ENCODE data around the gene NAGLU. TPM values are rescaled to one million over a fixed set of nuclear protein-coding genes. Genes with fewer than 3 reads are reported as not detected.

Gene NAGLU
- total RNA-seq, 1 experiment from 2014 or later: 29.5 TPM

- intact Hi-C loops (cut with micrococcal nuclease): no loop called here
- ChIA-PET CTCF (interaction anchor here (0.6 to 1.0 kb wide), 3 partner anchors 11 to 341 kb away, joined by 3 to 4 read pairs (median 3); no protein-coding TSS in a partner anchor), POLR2A (interaction anchor here (0.8 to 2.4 kb wide), 25 partner anchors 9 to 570 kb away, joined by 3 to 38 read pairs (median 5); partner anchors contain the start of genes CAVIN1, CNP, COASY and HSD17B1)
- DNase-seq (ENCODE audit: unreplicated experiment): peak; percentile 74
- Mint-ChIP-seq H3K9me3 (ENCODE audit: unreplicated experiment) (no peaks in the 10 kb centered on the region), H3K27ac (ENCODE audit: low read depth, unreplicated experiment) (peak overlapping the region; percentile 87), H3K4me3 (ENCODE audit: unreplicated experiment) (peak overlapping the region; percentile 81), H3K4me1 (ENCODE audit: insufficient read depth, unreplicated experiment) (peaks cover 24% of the 10 kb centered on the region), H3K36me3 (ENCODE audit: insufficient read depth, unreplicated experiment) (peaks cover 24% of the 10 kb centered on the region), H3K27me3 (ENCODE audit: insufficient read depth, unreplicated experiment) (no peaks in the 10 kb centered on the region)
- no peak for TF ChIP-seq CTCF (IDR thresholded peaks at IDR 0.05; ENCODE audit: unreplicated experiment)
- TSS peak; percentile 33 for BruUV-seq (replicated peaks)
These were observed 523 bp downstream of the NAGLU start for GRCh38 chr17:42536372-42537155.

GRCh38 chr17:42537156-42537805 is 1.2 kb downstream of the NAGLU start:
- no peak for DNase-seq (ENCODE audit: unreplicated experiment)
- Mint-ChIP-seq H3K27me3 (ENCODE audit: insufficient read depth, unreplicated experiment) (no peaks in the 10 kb centered on the region), H3K9me3 (ENCODE audit: unreplicated experiment) (no peaks in the 10 kb centered on the region), H3K36me3 (ENCODE audit: insufficient read depth, unreplicated experiment) (peaks cover 29% of the 10 kb centered on the region), H3K27ac (ENCODE audit: low read depth, unreplicated experiment) (no peak overlapping the region), H3K4me3 (ENCODE audit: unreplicated experiment) (peak overlapping the region; percentile 81), H3K4me1 (ENCODE audit: insufficient read depth, unreplicated experiment) (peaks cover 24% of the 10 kb centered on the region)
- intact Hi-C loops (cut with micrococcal nuclease): no loop called here
- no peak for TF ChIP-seq CTCF (IDR thresholded peaks at IDR 0.05; ENCODE audit: unreplicated experiment)
- POLR2A ChIA-PET: interaction anchor here (0.9 to 2.4 kb wide), 11 partner anchors 17 to 215 kb away, joined by 3 to 38 read pairs (median 5); partner anchors contain the start of genes COASY, HSD17B1, MLX and PLEKHH3
- CTCF ChIA-PET: interaction anchor here (0.7 kb wide), 1 partner anchor 17 kb away, joined by 4 read pairs; no protein-coding TSS in a partner anchor
- BruUV-seq (replicated peaks): no TSS peak

- BruUV-seq (replicated peaks): no TSS peak
These were observed 1.9 kb downstream of the NAGLU start for GRCh38 chr17:42537826-42538451.

More at GRCh38 chr17:42537826-42538451, 1.9 kb downstream of the NAGLU start:
- Mint-ChIP-seq H3K4me3 (ENCODE audit: unreplicated experiment) (peak overlapping the region; percentile 81), H3K9me3 (ENCODE audit: unreplicated experiment) (no peaks in the 10 kb centered on the region), H3K27me3 (ENCODE audit: insufficient read depth, unreplicated experiment) (no peaks in the 10 kb centered on the region), H3K27ac (ENCODE audit: low read depth, unreplicated experiment) (no peak overlapping the region), H3K4me1 (ENCODE audit: insufficient read depth, unreplicated experiment) (peaks cover 24% of the 10 kb centered on the region), H3K36me3 (ENCODE audit: insufficient read depth, unreplicated experiment) (peaks cover 35% of the 10 kb centered on the region)
- intact Hi-C loops (cut with micrococcal nuclease): no loop called here
- no peak for DNase-seq (ENCODE audit: unreplicated experiment)
- ChIA-PET CTCF (interaction anchor here (0.6 kb wide), 1 partner anchor 471 kb away, joined by 3 read pairs; no protein-coding TSS in a partner anchor), POLR2A (no interaction called here)
- TF ChIP-seq CTCF (IDR thresholded peaks at IDR 0.05; ENCODE audit: unreplicated experiment): no peak

All from MCF 10A (cell line).